ENCODE data around the gene CRMP1. TPM values are rescaled to one million over a fixed set of nuclear protein-coding genes. Genes with fewer than 3 reads are reported as not detected.

Gene CRMP1
- total RNA-seq, 2 donors from 2014 or later: 1.3 to 1.6 TPM

- H3K27ac ChIP-seq: peak overlapping the region in 1 of 4 donors; percentile 11
- no peak for TF ChIP-seq POLR2A (IDR thresholded peaks at IDR 0.05)
- TF ChIP-seq CTCF (IDR thresholded peaks at IDR 0.05): no peak
- intact Hi-C loops (cut with DNase I): no loop called here
- ATAC-seq (no peak), DNase-seq (peak in 1 of 4 donors; percentile 16)
- H3K9me3 ChIP-seq: no peaks in the 10 kb centered on the region
- no peaks in the 10 kb centered on the region for H3K36me3 ChIP-seq (replicated peaks in 1 of 2; ENCODE audit: insufficient read depth in 1 of 2, low read depth in 2 of 2)
- peaks cover 0 to 36% of the 10 kb centered on the region in 2 donors for H3K27me3 ChIP-seq
- peaks cover 26% of the 10 kb centered on the region for H3K4me1 ChIP-seq
- H3K4me3 ChIP-seq: no peak overlapping the region
- 1% methylated on average over 11 to 59 of the region's 81 CpGs for WGBS, 2 donors
Observed at GRCh38 chr4:5888222-5889001, 4.5 kb downstream of the CRMP1 start.

- peak; percentile 11 for ATAC-seq
- Histone ChIP-seq H3K4me1 (peaks cover 25% of the 10 kb centered on the region), H3K4me3 (no peak overlapping the region), H3K36me3 (replicated peaks in 1 of 2; ENCODE audit: insufficient read depth in 1 of 2, low read depth in 2 of 2) (no peaks in the 10 kb centered on the region), H3K27me3 (peaks cover 0 to 34% of the 10 kb centered on the region in 2 donors), H3K9me3 (no peaks in the 10 kb centered on the region), H3K27ac (peak overlapping the region in 1 of 4 donors; percentile 11)
- 3% methylated on average over 45 of the region's 70 CpGs; no CpG with 5 or more reads in 1 of the 2 donors for WGBS, 2 donors
- DNase-seq: no peak
- no peak for TF ChIP-seq CTCF (IDR thresholded peaks at IDR 0.05)
- no peak for TF ChIP-seq POLR2A (IDR thresholded peaks at IDR 0.05)
- intact Hi-C loops (cut with DNase I): no loop called here
Observed at GRCh38 chr4:5887361-5888221, 5.3 kb downstream of the CRMP1 start.

GRCh38 chr4:5887011-5887360 lies 5.9 kb downstream of the CRMP1 start:
- peaks cover 0 to 29% of the 10 kb centered on the region in 2 donors for H3K27me3 ChIP-seq
- intact Hi-C loops (cut with DNase I): no loop called here
- H3K9me3 ChIP-seq: no peaks in the 10 kb centered on the region
- WGBS, 2 donors: 23 to 31% methylated on average over 4 to 8 of the region's 8 CpGs
- H3K4me1 ChIP-seq: peaks cover 20% of the 10 kb centered on the region
- H3K36me3 ChIP-seq (replicated peaks in 1 of 2; ENCODE audit: insufficient read depth in 1 of 2, low read depth in 2 of 2): no peaks in the 10 kb centered on the region
- H3K4me3 ChIP-seq: no peak overlapping the region
- no peak overlapping the region for H3K27ac ChIP-seq
- no peak for DNase-seq
- ATAC-seq: no peak
- no peak for TF ChIP-seq POLR2A (IDR thresholded peaks at IDR 0.05)

GRCh38 chr4:5885733-5886132 lies 7.2 kb downstream of the CRMP1 start:
- DNase-seq (no peak), ATAC-seq (no peak)
- Histone ChIP-seq H3K36me3 (replicated peaks in 1 of 2; ENCODE audit: insufficient read depth in 1 of 2, low read depth in 2 of 2) (no peaks in the 10 kb centered on the region), H3K27ac (no peak overlapping the region), H3K27me3 (peaks cover 0 to 22% of the 10 kb centered on the region in 2 donors), H3K9me3 (no peaks in the 10 kb centered on the region), H3K4me3 (no peak overlapping the region), H3K4me1 (peaks cover 20% of the 10 kb centered on the region)
- WGBS, 2 donors: 49 to 51% methylated on average over 3 of the region's 3 CpGs
- intact Hi-C loops (cut with DNase I): no loop called here
- TF ChIP-seq CTCF (IDR thresholded peaks at IDR 0.05): no peak

GRCh38 chr4:5884796-5885195 lies 8.1 kb downstream of the CRMP1 start:
- no peak overlapping the region for H3K4me3 ChIP-seq
- no peaks in the 10 kb centered on the region for H3K36me3 ChIP-seq (replicated peaks in 1 of 2; ENCODE audit: insufficient read depth in 1 of 2, low read depth in 2 of 2)
- peaks cover 0 to 14% of the 10 kb centered on the region in 2 donors for H3K27me3 ChIP-seq
- WGBS, 2 donors: 62 to 68% methylated on average over 7 of the region's 7 CpGs
- no peak for ATAC-seq
- no peak overlapping the region for H3K27ac ChIP-seq
- intact Hi-C loops (cut with DNase I): no loop called here
- no peak for DNase-seq
- no peak for TF ChIP-seq POLR2A (IDR thresholded peaks at IDR 0.05)
- H3K9me3 ChIP-seq: no peaks in the 10 kb centered on the region
- H3K4me1 ChIP-seq: peaks cover 13% of the 10 kb centered on the region

Measured in body of pancreas (tissue), 4 donors.